ENCODE results near the gene NUP214.
A peak's percentile ranks its signal among the peaks of the same experiment; 100 is the strongest.

NUP214 gene

GRCh38 chr9:131193051-131193450 is 67.7 kb downstream of the NUP214 start:
- DNase-seq, result no peak
- no peak for TF ChIP-seq POLR2A (IDR thresholded peaks at IDR 0.05; ENCODE audit: low read length)

DNA sequence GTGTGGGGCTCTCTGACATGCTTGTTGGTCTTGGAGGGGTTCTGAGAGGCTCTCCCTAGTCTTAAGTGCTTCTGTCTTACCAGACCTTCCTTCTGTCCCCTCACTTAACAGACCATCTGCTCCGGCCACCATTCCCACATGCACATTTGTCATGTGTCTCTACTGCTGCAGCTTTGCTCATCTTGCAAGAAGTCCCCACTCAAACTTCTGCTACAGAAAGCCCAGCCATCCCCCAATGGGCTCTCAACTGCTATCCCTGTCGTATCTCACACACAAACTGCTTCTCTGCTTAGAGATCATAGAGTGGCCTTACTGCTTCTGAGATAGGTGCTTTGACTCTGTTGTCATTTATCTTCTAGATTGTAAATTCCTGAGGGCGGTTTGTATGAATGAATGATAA is 69.4 kb downstream of the NUP214 start:
- TF ChIP-seq GATA1 (IDR thresholded peaks at IDR 0.05; ENCODE audit: low read depth, low read length) (no peak), POLR2A (IDR thresholded peaks at IDR 0.05; ENCODE audit: low read length) (no peak)
- DNase-seq, result no peak

DNA sequence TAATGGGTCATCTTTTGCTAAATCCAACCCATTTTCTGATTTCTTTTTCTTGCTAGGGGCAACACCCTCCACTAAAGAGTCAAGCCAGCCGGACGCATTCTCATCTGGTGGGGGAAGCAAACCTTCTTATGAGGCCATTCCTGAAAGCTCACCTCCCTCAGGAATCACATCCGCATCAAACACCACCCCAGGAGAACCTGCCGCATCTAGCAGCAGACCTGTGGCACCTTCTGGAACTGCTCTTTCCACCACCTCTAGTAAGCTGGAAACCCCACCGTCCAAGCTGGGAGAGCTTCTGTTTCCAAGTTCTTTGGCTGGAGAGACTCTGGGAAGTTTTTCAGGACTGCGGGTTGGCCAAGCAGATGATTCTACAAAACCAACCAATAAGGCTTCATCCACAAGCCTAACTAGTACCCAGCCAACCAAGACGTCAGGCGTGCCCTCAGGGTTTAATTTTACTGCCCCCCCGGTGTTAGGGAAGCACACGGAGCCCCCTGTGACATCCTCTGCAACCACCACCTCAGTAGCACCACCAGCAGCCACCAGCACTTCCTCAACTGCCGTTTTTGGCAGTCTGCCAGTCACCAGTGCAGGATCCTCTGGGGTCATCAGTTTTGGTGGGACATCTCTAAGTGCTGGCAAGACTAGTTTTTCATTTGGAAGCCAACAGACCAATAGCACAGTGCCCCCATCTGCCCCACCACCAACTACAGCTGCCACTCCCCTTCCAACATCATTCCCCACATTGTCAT is 72.0 kb downstream of the NUP214 start:
- TF ChIP-seq POLR2A (IDR thresholded peaks at IDR 0.05; ENCODE audit: low read length) (no peak), GATA1 (IDR thresholded peaks at IDR 0.05; ENCODE audit: low read depth, low read length) (no peak)
- DNase-seq, result no peak

DNA sequence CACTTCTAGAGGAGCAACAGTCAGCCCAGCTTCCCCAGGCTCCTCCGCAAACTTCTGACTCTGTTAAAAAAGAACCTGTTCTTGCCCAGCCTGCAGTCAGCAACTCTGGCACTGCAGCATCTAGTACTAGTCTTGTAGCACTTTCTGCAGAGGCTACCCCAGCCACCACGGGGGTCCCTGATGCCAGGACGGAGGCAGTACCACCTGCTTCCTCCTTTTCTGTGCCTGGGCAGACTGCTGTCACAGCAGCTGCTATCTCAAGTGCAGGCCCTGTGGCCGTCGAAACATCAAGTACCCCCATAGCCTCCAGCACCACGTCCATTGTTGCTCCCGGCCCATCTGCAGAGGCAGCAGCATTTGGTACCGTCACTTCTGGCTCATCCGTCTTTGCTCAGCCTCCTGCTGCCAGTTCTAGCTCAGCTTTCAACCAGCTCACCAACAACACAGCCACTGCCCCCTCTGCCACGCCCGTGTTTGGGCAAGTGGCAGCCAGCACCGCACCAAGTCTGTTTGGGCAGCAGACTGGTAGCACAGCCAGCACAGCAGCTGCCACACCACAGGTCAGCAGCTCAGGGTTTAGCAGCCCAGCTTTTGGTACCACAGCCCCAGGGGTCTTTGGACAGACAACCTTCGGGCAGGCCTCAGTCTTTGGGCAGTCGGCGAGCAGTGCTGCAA is 72.8 kb downstream of the NUP214 start:
- DNase-seq, result no peak
- TF ChIP-seq POLR2A (IDR thresholded peaks at IDR 0.05; ENCODE audit: low read length) (no peak), GATA1 (IDR thresholded peaks at IDR 0.05; ENCODE audit: low read depth, low read length) (no peak)

- no peak for TF ChIP-seq GATA1 (IDR thresholded peaks at IDR 0.05; ENCODE audit: low read depth, low read length)
- TF ChIP-seq POLR2A (IDR thresholded peaks at IDR 0.05; ENCODE audit: low read length), result no peak
- DNase-seq, result no peak
Measured at GRCh38 chr9:131201856-131202255, 76.5 kb downstream of the NUP214 start.

- DNase-seq, result peak; percentile 35 to 54
- TF ChIP-seq GATA1 (IDR thresholded peaks at IDR 0.05; ENCODE audit: low read depth, low read length), result no peak
- TF ChIP-seq POLR2A (IDR thresholded peaks at IDR 0.05; ENCODE audit: low read length), result no peak
Measured at GRCh38 chr9:131203431-131204218, 78.2 kb downstream of the NUP214 start.

GRCh38 chr9:131204285-131204684 is 78.9 kb downstream of the NUP214 start:
- no peak for TF ChIP-seq POLR2A (IDR thresholded peaks at IDR 0.05; ENCODE audit: low read length)
- no peak for TF ChIP-seq GATA1 (IDR thresholded peaks at IDR 0.05; ENCODE audit: low read depth, low read length)
- DNase-seq, result no peak

GRCh38 chr9:131206495-131206894 is 81.1 kb downstream of the NUP214 start:
- DNase-seq, result no peak
- TF ChIP-seq GATA1 (IDR thresholded peaks at IDR 0.05; ENCODE audit: low read depth, low read length) (no peak), POLR2A (IDR thresholded peaks at IDR 0.05; ENCODE audit: low read length) (no peak)

- DNase-seq, result peak; percentile 31 to 35
Measured at GRCh38 chr9:131211920-131212319, 86.5 kb downstream of the NUP214 start.

GRCh38 chr9:131214286-131214856 is 89.0 kb downstream of the NUP214 start:
- TF ChIP-seq POLR2A (IDR thresholded peaks at IDR 0.05; ENCODE audit: low read length), result no peak
- no peak for TF ChIP-seq GATA1 (IDR thresholded peaks at IDR 0.05; ENCODE audit: low read depth, low read length)
- no peak for DNase-seq

- no peak for DNase-seq
- TF ChIP-seq POLR2A (IDR thresholded peaks at IDR 0.05; ENCODE audit: low read length) (no peak), GATA1 (IDR thresholded peaks at IDR 0.05; ENCODE audit: low read depth, low read length) (no peak)
Measured at GRCh38 chr9:131214876-131215275, 89.5 kb downstream of the NUP214 start.

GRCh38 chr9:131216806-131217205 is 91.4 kb downstream of the NUP214 start:
- TF ChIP-seq POLR2A (IDR thresholded peaks at IDR 0.05; ENCODE audit: low read length) (no peak), GATA1 (IDR thresholded peaks at IDR 0.05; ENCODE audit: low read depth, low read length) (no peak)
- no peak for DNase-seq

- TF ChIP-seq GATA1 (IDR thresholded peaks at IDR 0.05; ENCODE audit: low read depth, low read length) (no peak), POLR2A (IDR thresholded peaks at IDR 0.05; ENCODE audit: low read length) (no peak)
- DNase-seq, result no peak
Measured at GRCh38 chr9:131217331-131218031, 92.1 kb downstream of the NUP214 start.

GRCh38 chr9:131218370-131218769 is 93.0 kb downstream of the NUP214 start:
- TF ChIP-seq GATA1 (IDR thresholded peaks at IDR 0.05; ENCODE audit: low read depth, low read length) (no peak), POLR2A (IDR thresholded peaks at IDR 0.05; ENCODE audit: low read length) (no peak)
- no peak for DNase-seq
